PFSK-1 (cell line): ENCODE data around the gene FKBP1B.

ENCODE experiments used
- REST ChIP-seq, 2 experiments: IDR thresholded peaks; 2 replicates each; pipeline versions ENCODE4 v1.6.1 to v1.8.0; 2011 to 2012; ENCODE audit warnings: low read depth in 2 of 2, low read length in 2 of 2, control low read depth in 1 of 2, inconsistent platforms in 1 of 2, mild to moderate bottlenecking in 1 of 2, moderate library complexity in 1 of 2; ENCODE audit not compliant: insufficient read depth in 1 of 2
- SIN3A ChIP-seq: IDR thresholded peaks from 2 replicates; pipeline ENCODE4 v1.6.1; 2012; ENCODE audit warnings: mild to moderate bottlenecking, low read length, moderate library complexity, borderline replicate concordance; ENCODE audit not compliant: insufficient read depth

DNA sequence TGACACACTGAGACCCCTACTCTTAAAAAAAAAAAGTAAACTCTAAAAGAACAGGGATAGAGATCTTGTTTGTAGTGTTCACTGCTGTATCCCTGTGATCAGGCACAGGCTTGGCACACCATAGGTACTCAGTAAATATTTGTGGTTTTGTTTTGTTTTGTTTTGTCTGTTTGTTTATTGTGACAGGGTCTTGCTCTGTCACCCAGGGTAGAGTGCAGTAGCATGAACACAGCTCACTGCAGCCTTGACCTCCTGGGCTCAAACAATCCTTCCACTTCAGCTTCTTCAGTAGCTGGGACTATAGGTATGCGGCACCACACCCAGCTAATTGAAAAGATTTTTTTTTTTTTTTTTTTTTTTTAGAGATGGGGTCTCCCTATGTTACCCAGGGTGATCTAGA, 3.4 kb downstream of the FKBP1B start:
- TF ChIP-seq REST (IDR thresholded peaks at IDR 0.05; ENCODE audit: insufficient read depth in 1 of 2, low read depth in 2 of 2, low read length in 2 of 2) (no peak), SIN3A (no peak)
